GM23248 (cell line): ENCODE results near the gene OR10H5. TPM values are rescaled to one million over a fixed set of nuclear protein-coding genes. Genes with fewer than 3 reads are reported as not detected.
A peak's percentile ranks its signal among the peaks of the same experiment; 100 is the strongest.
"Not testable (repeated sequence)": the region's sequence is repeated elsewhere in the genome, so short reads cannot be mapped to it uniquely, and the experiment has no call there.

Source experiments
- DNase-seq: peaks from one replicate; pipeline ENCODE4 v3.0.0-alpha.2; 2015
- H2AFZ ChIP-seq: fragments of 200-600 bp; sonication (generic); 2 replicates; pipeline ENCODE4 v1.6.1; 2016; ENCODE audit warnings: antibody characterized with exemption
- H3F3A ChIP-seq: fragments of 200-600 bp; sonication (generic); 2 replicates; pipeline ENCODE4 v1.6.1; 2016; ENCODE audit warnings: mild to moderate bottlenecking, antibody characterized with exemption, mixed run types; ENCODE audit not compliant: insufficient read depth
- H3K27ac ChIP-seq: fragments of 200-600 bp; sonication (generic); 2 replicates; pipeline ENCODE4 v1.5.1; 2016; ENCODE audit warnings: mild to moderate bottlenecking
- H3K27me3 ChIP-seq: fragments of 200-600 bp; sonication (generic); replicated peaks from 2 replicates; pipeline ENCODE4 v1.6.1; 2016; ENCODE audit warnings: mild to moderate bottlenecking; ENCODE audit not compliant: insufficient read depth
- H3K36me3 ChIP-seq: fragments of 200-600 bp; sonication (generic); 2 replicates; pipeline ENCODE4 v1.6.1; 2016; ENCODE audit warnings: low read depth, mild to moderate bottlenecking
- H3K4me1 ChIP-seq: fragments of 200-600 bp; sonication (generic); 2 replicates; pipeline ENCODE4 v1.6.1; 2016; ENCODE audit warnings: mild to moderate bottlenecking; ENCODE audit not compliant: insufficient read depth
- H3K4me2 ChIP-seq: fragments of 200-600 bp; sonication (generic); one replicate; pipeline ENCODE4 v1.6.1; 2016; ENCODE audit warnings: mild to moderate bottlenecking; ENCODE audit not compliant: unreplicated experiment
- H3K4me3 ChIP-seq: fragments of 200-600 bp; sonication (generic); 2 replicates; pipeline ENCODE4 v1.5.1; 2016; ENCODE audit warnings: mild to moderate bottlenecking
- H3K79me2 ChIP-seq: fragments of 200-600 bp; sonication (generic); 2 replicates; pipeline ENCODE4 v1.6.1; 2016; ENCODE audit warnings: mild to moderate bottlenecking; ENCODE audit not compliant: insufficient read depth
- H3K9ac ChIP-seq: fragments of 200-600 bp; sonication (generic); 2 replicates; pipeline ENCODE4 v1.6.1; 2016; ENCODE audit warnings: mild to moderate bottlenecking
- H3K9me2 ChIP-seq: fragments of 200-600 bp; sonication (generic); 2 replicates; pipeline ENCODE4 v1.6.1; 2016; ENCODE audit warnings: mixed run types, mild to moderate bottlenecking, moderate library complexity; ENCODE audit not compliant: insufficient read depth
- H3K9me3 ChIP-seq: fragments of 200-600 bp; sonication (generic); one replicate; pipeline ENCODE4 v1.6.1; 2017; ENCODE audit warnings: low read depth
- H4K20me1 ChIP-seq: fragments of 200-600 bp; sonication (generic); 2 replicates; pipeline ENCODE4 v1.6.0; 2016; ENCODE audit not compliant: insufficient read depth
- EZH2 ChIP-seq: fragments of 200-600 bp; sonication (generic); IDR thresholded peaks from 2 replicates; pipeline ENCODE4 v1.6.1; 2018; ENCODE audit warnings: antibody characterized with exemption, mild to moderate bottlenecking; ENCODE audit not compliant: insufficient read depth, poor library complexity, severe bottlenecking
- EZH2phosphoT487 ChIP-seq: fragments of 200-600 bp; sonication (generic); IDR thresholded peaks from 2 replicates; pipeline ENCODE4 v1.6.1; 2018; ENCODE audit warnings: antibody characterized with exemption, moderate library complexity, mild to moderate bottlenecking, low read depth; ENCODE audit not compliant: insufficient read depth
- WGBS, 2 experiments: methylation state at CpG; one replicate each; pipeline ENCODE4 v1.1.6; 2015 to 2017; ENCODE audit warnings: low lambda C conversion rate in 2 of 2, low coverage in 1 of 2; ENCODE audit errors: missing lambda C conversion rate in 2 of 2; 5-methylcytosine and 5-hydroxymethylcytosine counted together
- in situ Hi-C: fragments of 300-500 bp; cut with MboI; formaldehyde crosslinking; loops from 2 replicates; pipeline ENCODE4 v1.15.0; 2020
- polyA plus RNA-seq: library from polyadenylated mRNA; unstranded; fragments of >200 nt; fragmentation: Nextera tagmentation; extraction: Ambion mirVana; gene quantifications from 2 replicates; pipeline ENCODE4 v1.2.1, GENCODE V29; 2016
- total RNA-seq: library from RNA; depleted of rRNA; stranded (reverse); fragments of >200 nt; shearing (Covaris generic); gene quantifications from 2 replicates; pipeline ENCODE4 v1.2.3, GENCODE V29; 2014

The OR10H5 gene
- total and polyA plus RNA-seq, 2 experiments from 2014 or later: not detected

DNA sequence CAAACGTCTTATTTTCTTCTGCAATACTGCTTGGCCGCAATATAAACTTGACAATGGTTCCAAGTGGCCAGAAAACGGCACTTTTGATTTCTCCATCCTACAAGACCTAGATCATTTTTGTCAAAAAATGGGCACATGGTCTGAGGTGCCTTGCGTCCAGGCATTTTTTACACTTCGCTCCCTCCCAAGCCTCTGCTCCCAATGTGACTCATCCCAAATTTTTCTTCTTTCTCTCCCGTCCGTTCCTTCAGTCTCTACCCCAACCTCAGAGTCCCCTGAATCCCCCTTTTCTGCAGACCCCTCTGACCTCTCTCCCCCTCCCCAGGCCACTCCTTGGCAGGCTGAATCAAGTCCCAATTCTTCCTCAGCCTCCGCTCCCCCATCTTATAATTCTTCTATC lies 42.3 kb downstream of the OR10H5 start:
- no peaks in the 10 kb centered on the region for H3K9me2 ChIP-seq
- no peaks in the 10 kb centered on the region for H3K27me3 ChIP-seq
- H3K9me3 ChIP-seq: no peaks in the 10 kb centered on the region
- TF ChIP-seq EZH2: no peak
- TF ChIP-seq EZH2phosphoT487: no peak
- no peaks in the 10 kb centered on the region for H4K20me1 ChIP-seq
- DNase-seq: no peak
- 46 to 49% methylated on average over 8 of the region's 8 CpGs for WGBS, 2 experiments
- H3F3A ChIP-seq: no peaks in the 10 kb centered on the region
- no peak overlapping the region for H3K27ac ChIP-seq
- H3K36me3 ChIP-seq: no peaks in the 10 kb centered on the region
- in situ Hi-C loops: no loop called here
- no peak overlapping the region for H3K4me2 ChIP-seq
- no peak overlapping the region for H2AFZ ChIP-seq
- no peaks in the 10 kb centered on the region for H3K79me2 ChIP-seq
- no peak overlapping the region for H3K9ac ChIP-seq
- no peak overlapping the region for H3K4me3 ChIP-seq
- H3K4me1 ChIP-seq: no peaks in the 10 kb centered on the region

DNA sequence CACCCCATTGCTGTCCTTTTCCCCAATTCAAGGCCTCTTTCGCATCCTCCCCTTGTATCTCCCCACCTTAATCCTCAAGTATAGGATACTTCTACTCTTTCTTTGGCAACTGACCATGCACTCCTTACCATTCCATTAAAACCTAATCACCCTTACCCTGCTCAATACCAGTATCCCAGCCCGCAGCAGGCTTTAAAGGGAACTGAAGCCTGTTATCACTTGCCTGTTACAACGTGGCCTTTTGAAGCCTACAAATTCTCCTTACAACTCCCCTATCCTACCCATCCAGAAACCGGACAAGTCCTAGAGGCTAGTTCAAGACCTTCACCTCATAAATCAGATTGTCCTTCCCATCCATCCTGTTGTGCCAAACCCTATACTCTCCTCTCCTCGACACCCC lies 44.2 kb downstream of the OR10H5 start:
- Histone ChIP-seq H3K27ac (no peak overlapping the region), H3K4me2 (no peak overlapping the region), H3K79me2 (no peaks in the 10 kb centered on the region), H3K27me3 (no peaks in the 10 kb centered on the region), H3K4me1 (no peaks in the 10 kb centered on the region; the same call in 1 of the 2 replicates), H3F3A (no peaks in the 10 kb centered on the region), H3K36me3 (no peaks in the 10 kb centered on the region), H4K20me1 (no peaks in the 10 kb centered on the region), H3K4me3 (no peak overlapping the region), H3K9ac (no peak overlapping the region), H2AFZ (no peak overlapping the region), H3K9me3 (no peaks in the 10 kb centered on the region), H3K9me2 (no peaks in the 10 kb centered on the region)
- no peak for TF ChIP-seq EZH2
- TF ChIP-seq EZH2phosphoT487: no peak
- no peak for DNase-seq
- WGBS, 2 experiments: 41 to 48% methylated on average over 5 of the region's 5 CpGs
- in situ Hi-C loops: no loop called here

DNA sequence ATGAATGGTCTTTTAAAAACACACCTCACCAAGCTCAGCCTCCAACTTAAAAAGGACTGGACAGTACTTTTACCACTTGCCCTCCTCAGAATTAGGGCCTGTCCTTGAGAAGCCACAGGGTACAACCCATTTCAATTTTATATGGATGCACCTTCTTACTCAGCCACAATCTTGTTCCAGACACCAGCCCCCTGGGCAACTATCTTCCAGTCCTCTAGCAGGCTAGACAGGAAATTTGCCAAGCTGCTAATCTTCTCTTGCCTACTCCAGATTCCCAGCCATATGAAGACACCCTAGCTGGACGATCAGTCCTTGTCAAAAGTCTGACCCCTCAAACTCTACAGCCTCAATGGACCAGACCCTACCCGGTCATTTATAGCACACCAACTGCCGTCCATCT lies 46.8 kb downstream of the OR10H5 start:
- H3K27ac ChIP-seq, H3K4me1 ChIP-seq, H3K79me2 ChIP-seq, H3K27me3 ChIP-seq, H4K20me1 ChIP-seq, H3F3A ChIP-seq, H3K36me3 ChIP-seq, DNase-seq, in situ Hi-C loops, H3K9ac ChIP-seq, H3K4me3 ChIP-seq, H3K4me2 ChIP-seq, H2AFZ ChIP-seq, H3K9me2 ChIP-seq, H3K9me3 ChIP-seq: not testable (repeated sequence)
- WGBS, 2 experiments: 78 to 83% methylated on average over 3 of the region's 3 CpGs

DNA sequence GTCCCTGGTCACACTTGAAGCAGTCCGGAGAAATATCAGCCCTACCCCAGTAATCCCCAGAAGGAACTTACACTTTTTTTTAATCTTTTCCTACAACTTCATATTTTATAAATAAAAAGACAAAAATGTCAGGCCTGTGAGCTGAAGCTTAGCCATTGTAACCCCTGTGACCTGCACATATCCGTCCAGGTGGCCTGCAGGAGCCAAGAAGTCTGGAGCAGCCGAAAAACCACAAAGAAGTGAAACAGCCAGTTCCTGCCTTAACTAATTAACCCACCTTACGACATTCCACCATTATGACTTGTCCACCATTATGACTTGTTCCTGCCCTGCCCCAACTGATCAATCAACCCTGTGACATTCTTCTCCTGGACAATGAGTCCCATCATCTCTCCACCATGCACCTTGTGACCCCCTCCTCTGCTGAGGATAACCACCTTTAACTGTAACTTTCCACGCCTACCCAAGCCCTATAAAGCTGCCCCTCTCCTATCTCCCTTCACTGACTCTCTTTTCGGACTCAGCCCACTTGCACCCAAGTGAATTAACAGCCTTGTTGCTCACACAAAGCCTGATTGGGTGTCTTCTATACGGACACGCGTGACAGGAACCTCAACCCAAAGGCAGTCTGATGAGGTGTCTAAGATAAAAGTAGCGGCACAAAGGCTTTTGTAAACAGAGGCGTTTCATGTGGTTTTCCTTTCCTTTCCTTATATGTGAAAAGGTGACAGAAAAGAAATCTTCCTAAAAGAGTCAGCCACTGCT lies 48.3 kb downstream of the OR10H5 start:
- in situ Hi-C loops: not testable (repeated sequence)

More for the DNA sequence above, 48.3 kb downstream of the OR10H5 start:
- Histone ChIP-seq H3K27ac (peak overlapping the region; percentile 96), H3K9ac (peak overlapping the region; percentile 98), H3K4me2 (peak overlapping the region; percentile 98), H2AFZ (peak overlapping the region; percentile 93), H3K4me3 (peak overlapping the region; percentile 80)
- H3K27me3 ChIP-seq, H3K79me2 ChIP-seq, H3F3A ChIP-seq, DNase-seq, H4K20me1 ChIP-seq, H3K36me3 ChIP-seq, H3K4me1 ChIP-seq, H3K9me3 ChIP-seq, H3K9me2 ChIP-seq: not testable (repeated sequence)
- 27 to 30% methylated on average over 11 of the region's 11 CpGs for WGBS, 2 experiments
